NCI-H69 (cell line): ENCODE results near the gene APBA3.

Source experiments
- DNase-seq: peaks from one replicate; lab custom pipeline; 2025; lab: John Stamatoyannopoulos, UW

The APBA3 gene

DNA sequence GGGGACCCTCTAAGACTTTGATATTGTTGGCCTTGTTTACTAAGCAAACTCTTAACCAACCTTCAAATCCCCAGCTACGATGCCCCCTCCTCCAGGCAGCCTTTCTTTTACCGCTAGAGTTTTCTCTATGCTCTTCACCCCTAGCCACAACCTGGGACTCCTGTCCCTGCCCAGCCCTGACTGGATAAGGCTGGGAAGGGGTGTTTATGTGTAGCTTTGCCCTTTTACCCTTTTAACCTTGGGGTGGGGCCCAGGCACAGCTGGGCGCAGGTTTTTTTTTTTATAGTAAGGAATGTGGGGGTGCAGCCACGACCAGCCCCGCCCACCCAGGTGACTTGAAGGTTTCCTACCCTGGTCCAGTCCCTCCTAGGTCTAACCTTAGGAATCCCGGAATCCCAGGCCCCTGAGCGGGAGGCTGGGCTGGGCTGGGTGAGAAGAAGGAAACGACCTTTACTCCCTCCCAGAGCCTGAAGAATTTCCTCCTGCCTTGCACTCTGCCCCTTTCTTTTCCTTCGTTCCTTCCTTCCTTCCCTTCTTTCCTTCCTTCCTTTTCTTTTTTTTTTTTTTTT lies 41.1 kb downstream of the APBA3 start:
- DNase-seq, result no peak

DNA sequence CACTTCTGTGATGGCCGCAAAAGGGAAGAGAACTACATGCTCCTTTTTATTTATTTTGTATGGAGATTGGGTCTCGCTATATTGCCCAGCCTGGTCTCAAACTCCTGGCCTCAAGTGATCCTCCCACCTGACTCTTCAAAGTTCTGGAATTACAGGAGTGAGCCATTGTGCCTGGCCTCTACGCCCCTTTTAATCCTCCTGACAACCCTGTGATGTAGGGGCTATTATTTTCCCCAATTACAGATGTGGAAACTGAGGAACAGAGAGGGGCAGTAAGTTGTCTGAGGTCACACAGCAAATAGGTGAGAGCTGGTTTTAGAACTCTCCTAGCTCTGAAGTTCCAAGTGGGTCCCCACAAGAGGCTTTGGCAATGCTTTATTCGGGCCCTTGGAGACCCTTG lies 41.6 kb downstream of the APBA3 start:
- DNase-seq, result no peak

GRCh38 chr19:3716147-3716668 lies 45.3 kb downstream of the APBA3 start:
- no peak for DNase-seq

GRCh38 chr19:3712663-3713611 lies 48.6 kb downstream of the APBA3 start:
- peak; percentile 53 for DNase-seq

DNA sequence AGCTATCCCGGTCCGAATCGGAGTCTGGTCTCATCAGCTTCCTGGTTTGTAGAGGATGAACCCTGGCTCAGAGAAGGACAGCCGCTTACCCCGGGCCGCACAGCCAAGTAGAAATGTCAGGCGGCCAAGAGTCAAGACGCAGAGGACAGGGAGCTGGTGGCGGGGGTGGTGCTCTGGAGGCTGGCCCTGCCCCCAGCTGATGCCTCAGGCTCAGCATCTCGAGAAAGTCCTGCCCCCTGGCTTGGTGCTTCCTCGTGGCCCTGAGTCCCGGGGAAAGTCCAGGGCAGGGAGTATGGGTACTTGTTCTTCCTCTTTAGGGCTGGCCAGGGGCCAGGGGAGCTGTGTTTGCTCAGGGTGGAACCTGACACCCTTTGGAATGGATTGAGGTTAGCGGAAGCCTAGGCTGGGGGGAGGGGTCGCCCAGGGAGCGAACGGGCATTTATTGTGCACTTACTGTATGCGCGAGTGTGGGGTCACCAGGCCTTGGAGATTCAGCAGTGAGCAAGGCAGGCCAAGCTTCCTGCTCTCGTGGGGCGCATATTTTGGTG lies 51.2 kb downstream of the APBA3 start:
- peak; percentile 90 for DNase-seq

DNA sequence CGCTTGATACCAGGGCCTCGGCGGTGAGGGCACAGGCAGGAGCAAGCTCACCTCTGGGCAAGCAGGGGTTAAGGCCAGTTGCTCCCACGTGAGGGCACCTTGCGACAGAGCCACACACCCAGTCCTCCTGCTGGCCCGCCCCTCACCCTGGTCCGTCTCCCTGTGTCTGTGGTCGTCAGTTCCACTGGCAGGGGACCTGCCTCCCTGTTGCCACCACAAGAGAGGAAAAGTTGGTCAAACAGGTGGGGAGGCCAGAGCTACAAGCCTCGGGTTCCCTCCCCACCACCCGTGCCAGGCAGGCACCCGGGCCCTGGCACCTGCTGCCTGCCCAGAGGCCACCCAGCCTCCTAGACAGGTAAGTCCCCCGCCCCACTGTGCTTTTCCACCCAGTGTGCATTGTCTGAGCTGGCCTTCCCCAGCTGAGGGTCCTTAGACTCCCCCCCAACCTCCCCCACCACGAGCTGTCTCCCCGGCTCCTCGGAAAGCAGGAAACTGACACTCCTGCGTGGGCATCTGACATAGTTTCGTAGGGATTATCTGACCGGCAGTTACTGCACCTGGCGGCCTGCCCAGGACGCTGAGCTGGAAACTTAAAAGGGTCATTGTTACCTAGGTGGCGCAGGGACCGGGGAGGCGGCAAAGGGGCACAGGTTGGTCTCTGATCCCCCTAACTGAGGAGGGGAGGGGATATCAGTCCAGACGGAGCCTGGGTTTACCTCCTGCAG lies 53.1 kb downstream of the APBA3 start, which contains the start of gene TJP3:
TJP3 (plus strand) TSS at position 178 of the 725 bp plus-strand sequence. CDS start 20,049 bp downstream, outside the sequence.
- DNase-seq, result peak; percentile 65

GRCh38 chr19:3707868-3708206 lies 53.7 kb downstream of the APBA3 start:
- DNase-seq, result peak; percentile 39

DNA sequence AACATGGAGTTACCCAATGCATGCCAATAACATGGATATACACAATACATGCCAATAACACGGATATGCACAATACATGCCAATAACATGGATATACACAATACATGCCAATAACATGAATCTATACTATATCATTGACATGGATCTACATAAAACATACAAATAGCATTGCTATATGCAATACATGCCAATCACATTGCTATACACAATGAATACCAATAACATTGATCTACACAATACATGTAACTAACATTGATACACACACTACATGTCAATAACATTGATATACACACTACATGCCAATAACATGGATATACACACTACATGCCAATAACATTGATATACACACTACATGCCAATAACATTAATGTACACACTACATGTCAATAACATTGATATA lies 60.3 kb downstream of the APBA3 start:
- no peak for DNase-seq
